Measurements from ENCODE around the gene IFT122.

DNA sequence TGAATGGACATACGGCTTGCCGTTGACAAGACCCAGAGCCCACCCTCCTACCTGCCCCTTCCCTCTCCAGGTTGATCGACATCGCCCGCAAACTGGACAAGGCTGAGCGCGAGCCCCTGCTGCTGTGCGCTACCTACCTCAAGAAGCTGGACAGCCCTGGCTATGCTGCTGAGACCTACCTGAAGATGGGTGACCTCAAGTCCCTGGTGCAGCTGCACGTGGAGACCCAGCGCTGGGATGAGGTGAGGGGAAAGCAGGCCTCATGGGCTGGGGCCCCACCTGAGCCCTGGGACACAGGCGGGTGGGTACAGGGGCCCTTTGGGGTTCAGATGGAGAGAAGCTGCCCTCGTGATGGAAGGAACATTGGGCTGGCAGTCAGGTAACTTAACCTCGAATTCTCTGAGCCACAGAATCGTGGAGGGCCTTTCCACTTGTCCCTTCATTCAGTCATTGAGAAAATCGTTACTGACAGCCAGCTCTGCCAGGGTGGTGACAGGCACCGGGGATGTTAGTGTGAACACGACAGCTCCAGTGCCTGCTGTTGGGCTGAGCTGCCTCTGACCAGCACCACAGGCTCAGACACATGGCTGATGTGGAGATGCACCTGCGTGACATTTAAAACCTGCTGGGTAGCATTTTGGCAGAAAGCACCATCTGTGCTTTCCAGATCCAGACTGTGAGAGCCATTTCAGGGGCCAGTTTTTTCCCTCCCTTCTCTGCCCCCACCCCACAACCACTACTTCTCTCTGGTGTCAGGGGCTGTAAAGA is 62.8 kb downstream of the IFT122 start:
- no peak for TF ChIP-seq POLR2A (IDR thresholded peaks at IDR 0.05)
- TF ChIP-seq, protein P1, sequence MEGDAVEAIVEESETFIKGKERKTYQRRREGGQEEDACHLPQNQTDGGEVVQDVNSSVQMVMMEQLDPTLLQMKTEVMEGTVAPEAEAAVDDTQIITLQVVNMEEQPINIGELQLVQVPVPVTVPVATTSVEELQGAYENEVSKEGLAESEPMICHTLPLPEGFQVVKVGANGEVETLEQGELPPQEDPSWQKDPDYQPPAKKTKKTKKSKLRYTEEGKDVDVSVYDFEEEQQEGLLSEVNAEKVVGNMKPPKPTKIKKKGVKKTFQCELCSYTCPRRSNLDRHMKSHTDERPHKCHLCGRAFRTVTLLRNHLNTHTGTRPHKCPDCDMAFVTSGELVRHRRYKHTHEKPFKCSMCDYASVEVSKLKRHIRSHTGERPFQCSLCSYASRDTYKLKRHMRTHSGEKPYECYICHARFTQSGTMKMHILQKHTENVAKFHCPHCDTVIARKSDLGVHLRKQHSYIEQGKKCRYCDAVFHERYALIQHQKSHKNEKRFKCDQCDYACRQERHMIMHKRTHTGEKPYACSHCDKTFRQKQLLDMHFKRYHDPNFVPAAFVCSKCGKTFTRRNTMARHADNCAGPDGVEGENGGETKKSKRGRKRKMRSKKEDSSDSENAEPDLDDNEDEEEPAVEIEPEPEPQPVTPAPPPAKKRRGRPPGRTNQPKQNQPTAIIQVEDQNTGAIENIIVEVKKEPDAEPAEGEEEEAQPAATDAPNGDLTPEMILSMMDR (IDR thresholded peaks at IDR 0.05): no peak
